ENCODE data around the gene ADGRF4.
"Not testable (repeated sequence)": the region's sequence is repeated elsewhere in the genome, so short reads cannot be mapped to it uniquely, and the experiment has no call there.

Gene ADGRF4

GRCh38 chr6:47740714-47741113, 42.3 kb downstream of the ADGRF4 start:
- DNase-seq, result no peak

- no peak for DNase-seq
These were observed 43.4 kb downstream of the ADGRF4 start for GRCh38 chr6:47741807-47742206.

- DNase-seq, result no peak
These were observed 45.4 kb downstream of the ADGRF4 start for GRCh38 chr6:47743744-47744143.

GRCh38 chr6:47745269-47745668, 46.9 kb downstream of the ADGRF4 start:
- DNase-seq, result not testable (repeated sequence)

- DNase-seq, result no peak
These were observed 51.4 kb downstream of the ADGRF4 start for GRCh38 chr6:47749757-47750156.

GRCh38 chr6:47752801-47753200, 54.4 kb downstream of the ADGRF4 start:
- DNase-seq, result no peak

GRCh38 chr6:47759364-47759763, 61.0 kb downstream of the ADGRF4 start:
- DNase-seq, result no peak

GRCh38 chr6:47762502-47762901, 64.1 kb downstream of the ADGRF4 start:
- DNase-seq, result no peak

- no peak for DNase-seq
These were observed 68.1 kb downstream of the ADGRF4 start for GRCh38 chr6:47766445-47766844.

- no peak for DNase-seq
These were observed 68.7 kb downstream of the ADGRF4 start for GRCh38 chr6:47767102-47767501.

- DNase-seq, result no peak
These were observed 71.6 kb downstream of the ADGRF4 start for GRCh38 chr6:47769982-47770381.
